Activated T-cell treated with anti-CD3 and anti-CD28 coated beads for 4 hours (primary cell): ENCODE data around the gene ASAP3.
"Not testable (repeated sequence)": the region's sequence is repeated elsewhere in the genome, so short reads cannot be mapped to it uniquely, and the experiment has no call there.

ENCODE experiments used
- DNase-seq: peaks from one replicate; pipeline ENCODE4 v3.0.0-alpha.2; 2020

Gene ASAP3

GRCh38 chr1:23514111-23514679 lies 30.2 kb upstream of the ASAP3 start:
- no peak for DNase-seq

GRCh38 chr1:23509896-23510295 lies 25.9 kb upstream of the ASAP3 start:
- no peak for DNase-seq

- DNase-seq = no peak
Measured at GRCh38 chr1:23506376-23507107, 22.6 kb upstream of the ASAP3 start.

- DNase-seq = no peak
Measured at GRCh38 chr1:23505851-23506250, 21.9 kb upstream of the ASAP3 start.

- not testable (repeated sequence) for DNase-seq
Measured at GRCh38 chr1:23504156-23504555, 20.2 kb upstream of the ASAP3 start.

GRCh38 chr1:23502951-23503350 lies 19.0 kb upstream of the ASAP3 start:
- DNase-seq = no peak

GRCh38 chr1:23500466-23500865 lies 16.5 kb upstream of the ASAP3 start:
- no peak for DNase-seq

GRCh38 chr1:23497777-23498439 lies 13.9 kb upstream of the ASAP3 start:
- no peak for DNase-seq

GRCh38 chr1:23496490-23497181 lies 12.7 kb upstream of the ASAP3 start:
- no peak for DNase-seq

GRCh38 chr1:23494836-23495235 lies 10.9 kb upstream of the ASAP3 start:
- not testable (repeated sequence) for DNase-seq

- not testable (repeated sequence) for DNase-seq
Measured at GRCh38 chr1:23492776-23493175, 8.8 kb upstream of the ASAP3 start.

GRCh38 chr1:23492132-23492720 lies 8.2 kb upstream of the ASAP3 start:
- DNase-seq = no peak

GRCh38 chr1:23489842-23490241 lies 5.9 kb upstream of the ASAP3 start:
- no peak for DNase-seq

GRCh38 chr1:23485002-23485332 lies 988 bp upstream of the ASAP3 start:
- no peak for DNase-seq

- peak; percentile 90 for DNase-seq
Measured at GRCh38 chr1:23484253-23485001, 448 bp upstream of the ASAP3 start.

GRCh38 chr1:23481904-23482303 lies 2.1 kb downstream of the ASAP3 start:
- DNase-seq = no peak

GRCh38 chr1:23481026-23481597 lies 2.9 kb downstream of the ASAP3 start:
- DNase-seq = no peak

GRCh38 chr1:23480187-23481025 lies 3.6 kb downstream of the ASAP3 start:
- DNase-seq = no peak

GRCh38 chr1:23479666-23479941 lies 4.4 kb downstream of the ASAP3 start:
- DNase-seq = no peak

- no peak for DNase-seq
Measured at GRCh38 chr1:23478896-23479665, 4.9 kb downstream of the ASAP3 start.
